ENCODE data around the gene CTF1.

Gene CTF1

DNA sequence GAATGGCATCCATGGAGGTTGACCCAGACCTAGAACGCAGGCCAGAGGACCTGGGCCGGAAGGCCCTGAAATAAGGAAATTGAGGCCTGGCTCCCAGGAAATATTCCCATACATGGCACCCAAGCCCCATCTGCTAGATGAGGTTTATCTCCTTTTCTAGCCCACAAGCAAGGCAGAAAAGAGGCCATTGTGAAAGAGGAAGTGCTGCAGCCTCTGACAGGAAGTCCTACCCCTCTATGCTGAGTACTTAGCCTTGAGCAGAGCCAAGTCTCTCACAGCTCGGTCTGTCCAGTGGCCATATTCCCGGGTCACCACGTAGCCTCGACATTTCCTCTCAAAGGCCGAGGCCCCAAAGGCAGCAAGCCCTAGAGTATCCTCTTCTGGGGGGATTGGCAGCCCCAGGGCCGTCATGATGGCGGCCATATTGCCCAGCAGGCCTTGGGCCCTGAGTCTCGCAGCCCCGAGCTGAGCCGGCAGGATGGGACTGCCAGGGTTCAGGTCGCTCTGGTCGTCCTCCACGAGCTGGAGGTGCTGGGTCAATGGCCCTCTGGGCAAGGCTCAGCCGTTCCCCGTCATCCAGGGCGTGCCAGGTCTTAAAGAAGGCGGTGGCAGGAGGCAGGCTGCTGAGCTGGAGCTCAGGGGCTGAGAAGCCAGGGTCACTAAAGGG, 7.8 kb downstream of the CTF1 start:
- Histone ChIP-seq H3K9me3 (ENCODE audit: control insufficient read depth, insufficient read depth, low read length) (peaks cover 5% of the 10 kb centered on the region; the same call in 1 of the 2 replicates), H3K4me1 (ENCODE audit: control insufficient read depth, low read length) (peaks cover 39% of the 10 kb centered on the region), H3K36me3 (ENCODE audit: control insufficient read depth, low read length) (no peaks in the 10 kb centered on the region), H3K27ac (ENCODE audit: low read depth, low read length) (peak overlapping the region; percentile 90), H3K9me2 (replicated peaks; ENCODE audit: control insufficient read depth, low read length) (no peaks in the 10 kb centered on the region), H3K4me2 (ENCODE audit: low read length) (peak overlapping the region; percentile 67), H3K27me3 (ENCODE audit: control insufficient read depth, low read length) (no peaks in the 10 kb centered on the region), H3F3A (ENCODE audit: control insufficient read depth, insufficient read depth) (peaks cover 36% of the 10 kb centered on the region), H3K4me3 (ENCODE audit: low read length) (peak overlapping the region; percentile 57), H4K20me1 (ENCODE audit: control insufficient read depth, insufficient read depth, low read depth, low read length) (no peaks in the 10 kb centered on the region), H3K79me2 (ENCODE audit: control insufficient read depth, low read length) (no peaks in the 10 kb centered on the region)
- TF ChIP-seq EZH2phosphoT487 (IDR thresholded peaks at IDR 0.05; ENCODE audit: borderline replicate concordance, low read length) (no peak), CTCF (IDR thresholded peaks at IDR 0.05; ENCODE audit: low read depth, low read length, poor library complexity, severe bottlenecking) (no peak)

- Histone ChIP-seq H3K79me2 (ENCODE audit: control insufficient read depth, low read length) (no peaks in the 10 kb centered on the region), H3F3A (ENCODE audit: control insufficient read depth, insufficient read depth) (peaks cover 24% of the 10 kb centered on the region), H3K4me1 (ENCODE audit: control insufficient read depth, low read length) (peaks cover 29% of the 10 kb centered on the region), H3K4me2 (ENCODE audit: low read length) (no peak overlapping the region), H3K27me3 (ENCODE audit: control insufficient read depth, low read length) (no peaks in the 10 kb centered on the region), H3K9me3 (ENCODE audit: control insufficient read depth, insufficient read depth, low read length) (peaks cover 5% of the 10 kb centered on the region; the same call in 1 of the 2 replicates), H3K27ac (ENCODE audit: low read depth, low read length) (no peak overlapping the region), H4K20me1 (ENCODE audit: control insufficient read depth, insufficient read depth, low read depth, low read length) (no peaks in the 10 kb centered on the region), H3K9me2 (replicated peaks; ENCODE audit: control insufficient read depth, low read length) (no peaks in the 10 kb centered on the region), H3K4me3 (ENCODE audit: low read length) (no peak overlapping the region), H3K36me3 (ENCODE audit: control insufficient read depth, low read length) (no peaks in the 10 kb centered on the region)
- TF ChIP-seq EZH2phosphoT487 (IDR thresholded peaks at IDR 0.05; ENCODE audit: borderline replicate concordance, low read length), result no peak
Measured at GRCh38 chr16:30907064-30907463, 10.7 kb downstream of the CTF1 start.

DNA sequence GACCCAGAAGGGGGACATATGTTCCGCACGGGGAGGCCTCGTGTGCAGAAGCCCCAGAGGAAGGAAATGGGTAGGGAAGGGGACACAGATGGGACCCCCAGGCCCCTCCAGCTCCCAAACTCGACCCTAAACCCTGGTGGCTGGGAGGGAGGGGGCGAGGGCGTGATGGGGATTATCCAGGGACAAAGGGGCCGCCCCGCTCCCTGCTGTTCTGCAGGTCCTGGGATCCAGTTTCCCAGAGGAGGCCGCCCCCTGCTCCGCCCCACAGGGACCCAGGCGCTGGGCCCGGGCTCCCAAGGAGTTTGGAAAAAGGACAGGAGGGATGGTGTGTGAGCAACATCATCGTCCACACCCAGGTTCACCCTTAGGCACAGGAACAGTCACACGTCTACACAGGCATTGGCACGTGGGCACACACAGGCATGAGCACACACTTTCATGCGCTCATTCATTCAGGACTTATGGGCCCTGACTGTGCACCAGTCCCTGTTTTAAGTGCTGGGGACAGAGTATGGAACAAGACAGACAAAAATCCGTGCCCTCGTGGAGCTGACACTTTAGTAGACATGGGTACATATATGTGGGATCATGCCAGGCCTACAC, 14.1 kb downstream of the CTF1 start:
- Histone ChIP-seq H3K4me3 (ENCODE audit: low read length) (no peak overlapping the region), H3K27ac (ENCODE audit: low read depth, low read length) (no peak overlapping the region), H3F3A (ENCODE audit: control insufficient read depth, insufficient read depth) (peaks cover under 1% of the 10 kb centered on the region), H3K27me3 (ENCODE audit: control insufficient read depth, low read length) (no peaks in the 10 kb centered on the region), H3K4me1 (ENCODE audit: control insufficient read depth, low read length) (no peaks in the 10 kb centered on the region; the same call in 1 of the 2 replicates), H3K4me2 (ENCODE audit: low read length) (no peak overlapping the region), H3K36me3 (ENCODE audit: control insufficient read depth, low read length) (no peaks in the 10 kb centered on the region), H3K79me2 (ENCODE audit: control insufficient read depth, low read length) (no peaks in the 10 kb centered on the region), H4K20me1 (ENCODE audit: control insufficient read depth, insufficient read depth, low read depth, low read length) (no peaks in the 10 kb centered on the region), H3K9me2 (replicated peaks; ENCODE audit: control insufficient read depth, low read length) (no peaks in the 10 kb centered on the region), H3K9me3 (ENCODE audit: control insufficient read depth, insufficient read depth, low read length) (no peaks in the 10 kb centered on the region)
- TF ChIP-seq CTCF (IDR thresholded peaks at IDR 0.05; ENCODE audit: low read depth, low read length, poor library complexity, severe bottlenecking), result no peak
- no peak for TF ChIP-seq EZH2phosphoT487 (IDR thresholded peaks at IDR 0.05; ENCODE audit: borderline replicate concordance, low read length)

GRCh38 chr16:30912794-30913412, 16.5 kb downstream of the CTF1 start:
- no peak overlapping the region for H3K27ac ChIP-seq (ENCODE audit: low read depth, low read length)
- H3K79me2 ChIP-seq (ENCODE audit: control insufficient read depth, low read length), result no peaks in the 10 kb centered on the region
- no peak for TF ChIP-seq EZH2phosphoT487 (IDR thresholded peaks at IDR 0.05; ENCODE audit: borderline replicate concordance, low read length)
- no peak for TF ChIP-seq CTCF (IDR thresholded peaks at IDR 0.05; ENCODE audit: low read depth, low read length, poor library complexity, severe bottlenecking)
- peaks cover 3% of the 10 kb centered on the region for H3F3A ChIP-seq (ENCODE audit: control insufficient read depth, insufficient read depth)
- no peaks in the 10 kb centered on the region for H3K9me3 ChIP-seq (ENCODE audit: control insufficient read depth, insufficient read depth, low read length)
- H3K4me1 ChIP-seq (ENCODE audit: control insufficient read depth, low read length), result no peaks in the 10 kb centered on the region; the same call in 1 of the 2 replicates
- no peaks in the 10 kb centered on the region for H3K27me3 ChIP-seq (ENCODE audit: control insufficient read depth, low read length)
- H3K36me3 ChIP-seq (ENCODE audit: control insufficient read depth, low read length), result no peaks in the 10 kb centered on the region
- H3K9me2 ChIP-seq (replicated peaks; ENCODE audit: control insufficient read depth, low read length), result no peaks in the 10 kb centered on the region
- no peak overlapping the region for H3K4me3 ChIP-seq (ENCODE audit: low read length)
- H4K20me1 ChIP-seq (ENCODE audit: control insufficient read depth, insufficient read depth, low read depth, low read length), result no peaks in the 10 kb centered on the region
- no peak overlapping the region for H3K4me2 ChIP-seq (ENCODE audit: low read length)

Measured in DOHH2 (cell line).